Panc1 (cell line): Measurements from ENCODE around the gene TMED9. TPM values are rescaled to one million over a fixed set of nuclear protein-coding genes. Genes with fewer than 3 reads are reported as not detected.

Experiments
- ATAC-seq: fragments of 200-7000 bp; cut with Tn5 transposase; 2 replicates; pipeline ENCODE4 v1.9.1; 2020; ENCODE audit warnings: mild to moderate bottlenecking, moderate library complexity
- BruUV-seq: library from RNA; stranded (reverse); fragments of 400-500 nt; replicated peaks from 2 replicates; lab custom pipeline; 2021; lab: Mats Ljungman, UMichigan
- CTCF ChIA-PET: fragments of 300-600 bp; sonication (Branson Sonifier 250); formaldehyde crosslinking; loops from one replicate; lab custom pipeline; 2022; ENCODE audit warnings: antibody characterized with exemption; lab: Charles Lee
- POLR2A ChIA-PET: fragments of 300-600 bp; sonication (Branson Sonifier 250); formaldehyde crosslinking; loops from one replicate; lab custom pipeline; 2022; ENCODE audit warnings: antibody characterized with exemption; lab: Charles Lee
- DNase-seq: peaks from one replicate; pipeline ENCODE4 v3.0.0-alpha.2; 2010; ENCODE audit warnings: low read depth, low spot score
- H3K27ac ChIP-seq: 2 replicates; pipeline ENCODE4 v1.5.1; 2011; ENCODE audit warnings: mild to moderate bottlenecking, low read length, inconsistent platforms
- H3K27me3 ChIP-seq: fragments of 200-500 bp; sonication (Bioruptor generic); 2 replicates; pipeline ENCODE4 v1.6.0; 2014; ENCODE audit warnings: low read length, inconsistent platforms; ENCODE audit not compliant: control insufficient read depth, insufficient read depth
- H3K36me3 ChIP-seq: fragments of 200-500 bp; sonication (Bioruptor generic); 2 replicates; pipeline ENCODE4 v1.5.1; 2014; ENCODE audit warnings: inconsistent platforms, mild to moderate bottlenecking, low read length, moderate library complexity; ENCODE audit not compliant: control insufficient read depth, insufficient read depth
- H3K4me1 ChIP-seq: 2 replicates; pipeline ENCODE4 v1.5.1; 2011; ENCODE audit warnings: inconsistent platforms, mild to moderate bottlenecking, low read length, moderate library complexity; ENCODE audit not compliant: control insufficient read depth, insufficient read depth
- H3K4me3 ChIP-seq, 2 experiments: 2 replicates each; pipeline ENCODE4 v1.5.1; 2011 to 2012; ENCODE audit warnings: low read depth in 2 of 2, low read length in 2 of 2, mild to moderate bottlenecking in 2 of 2, inconsistent platforms in 1 of 2, moderate library complexity in 1 of 2
- H3K9me3 ChIP-seq: fragments of 200-500 bp; sonication (Bioruptor generic); 2 replicates; pipeline ENCODE4 v1.5.1; 2014; ENCODE audit warnings: low read depth, mild to moderate bottlenecking, inconsistent platforms, low read length, moderate library complexity; ENCODE audit not compliant: control insufficient read depth, insufficient read depth
- CTCF ChIP-seq: fragments of 450-650 bp; IDR thresholded peaks from 2 replicates; pipeline ENCODE4 v1.5.1; 2017; ENCODE audit warnings: mild to moderate bottlenecking
- POLR2AphosphoS5 ChIP-seq: IDR thresholded peaks from 2 replicates; pipeline ENCODE4 v1.6.1; 2012; ENCODE audit warnings: mild to moderate bottlenecking, low read depth, low read length, moderate library complexity
- REST ChIP-seq, 2 experiments: IDR thresholded peaks; 2 replicates each; pipeline ENCODE4 v1.6.1; 2011 to 2012; ENCODE audit warnings: low read depth in 2 of 2, control low read depth in 1 of 2, low read length in 1 of 2, mild to moderate bottlenecking in 1 of 2, moderate library complexity in 1 of 2; ENCODE audit not compliant: insufficient read depth in 1 of 2
- SIN3A ChIP-seq: IDR thresholded peaks from 2 replicates; pipeline ENCODE4 v1.6.1; 2012; ENCODE audit warnings: low read depth, mild to moderate bottlenecking, low read length, moderate library complexity, borderline replicate concordance; ENCODE audit not compliant: insufficient read depth
- TCF7L2 ChIP-seq: IDR thresholded peaks from 2 replicates; pipeline ENCODE4 v1.6.1; 2011; ENCODE audit warnings: mild to moderate bottlenecking, low read depth, low read length, inconsistent platforms
- in situ Hi-C: cut with HindIII; loops from 2 replicates; pipeline ENCODE4 v1.10.0; 2016; ENCODE audit warnings: low sequenced_read_pairs, low pct_unique_long_range_greater_than_20kb
- intact Hi-C: fragments of 100-400 bp; cut with micrococcal nuclease; formaldehyde crosslinking; loops from one replicate; pipeline ENCODE4 v1.10.0; 2022; ENCODE audit not compliant: unreplicated experiment
- total RNA-seq: library from RNA; stranded (reverse); gene quantifications from one replicate; pipeline ENCODE4 v1.2.1, GENCODE V29; 2021; ENCODE audit not compliant: unreplicated experiment

TMED9 gene
- total RNA-seq, 1 experiment from 2014 or later: 293 TPM

GRCh38 chr5:177605078-177605477 is 13.1 kb downstream of the TMED9 start:
- H3K27me3 ChIP-seq: no peaks in the 10 kb centered on the region
- ChIA-PET CTCF (no interaction called here), POLR2A (no interaction called here)
- intact Hi-C loops (no loop called here), in situ Hi-C loops (no loop called here)
- H3K4me1 ChIP-seq: peaks cover 7% of the 10 kb centered on the region; the same call in 1 of the 2 replicates
- H3K36me3 ChIP-seq: no peaks in the 10 kb centered on the region; the same call in 1 of the 2 replicates
- no peak for DNase-seq
- ATAC-seq: no peak
- H3K4me3 ChIP-seq: no peak overlapping the region
- no peak overlapping the region for H3K27ac ChIP-seq
- no peaks in the 10 kb centered on the region for H3K9me3 ChIP-seq
- BruUV-seq: no TSS peak
- TF ChIP-seq REST (IDR thresholded peaks at IDR 0.05; ENCODE audit: insufficient read depth in 1 of 2, low read depth in 2 of 2, low read length in 1 of 2) (no peak), SIN3A (no peak), CTCF (no peak), POLR2AphosphoS5 (no peak), TCF7L2 (no peak)

- in situ Hi-C loops: no loop called here
- ChIA-PET POLR2A (no interaction called here), CTCF (no interaction called here)
- Histone ChIP-seq H3K4me1 (peaks cover 6% of the 10 kb centered on the region; the same call in 1 of the 2 replicates), H3K36me3 (no peaks in the 10 kb centered on the region; the same call in 1 of the 2 replicates), H3K27me3 (no peaks in the 10 kb centered on the region), H3K9me3 (no peaks in the 10 kb centered on the region), H3K4me3 (no peak overlapping the region), H3K27ac (no peak overlapping the region)
- no TSS peak for BruUV-seq
- no peak for TF ChIP-seq REST (IDR thresholded peaks at IDR 0.05; ENCODE audit: insufficient read depth in 1 of 2, low read depth in 2 of 2, low read length in 1 of 2)
- no peak for TF ChIP-seq TCF7L2
- TF ChIP-seq CTCF: no peak
- no peak for TF ChIP-seq SIN3A
- no peak for ATAC-seq
- no peak for DNase-seq
- intact Hi-C loops: no loop called here
Observed at GRCh38 chr5:177605667-177606066, 13.7 kb downstream of the TMED9 start.
